Nephron progenitor cell (in vitro differentiated cells): Measurements from ENCODE around the gene SHE.
A peak's percentile ranks its signal among the peaks of the same experiment; 100 is the strongest.

Source experiments
- DNase-seq: peaks from one replicate; pipeline ENCODE4 v3.0.0; 2021
- H3K27ac Mint-ChIP-seq: 2 replicates; pipeline ENCODE4 v1.8.0; 2021; ENCODE audit warnings: mild to moderate bottlenecking, moderate library complexity, mixed read lengths
- H3K27me3 Mint-ChIP-seq: 2 replicates; pipeline ENCODE4 v1.8.0; 2021; ENCODE audit warnings: mild to moderate bottlenecking, low read depth, mixed read lengths; ENCODE audit not compliant: poor library complexity
- H3K36me3 Mint-ChIP-seq: 2 replicates; pipeline ENCODE4 v1.8.0; 2021; ENCODE audit warnings: low read depth, mixed read lengths
- H3K4me1 Mint-ChIP-seq: 2 replicates; pipeline ENCODE4 v1.8.0; 2021; ENCODE audit warnings: mixed read lengths
- H3K4me3 Mint-ChIP-seq: 2 replicates; pipeline ENCODE4 v1.8.0; 2021; ENCODE audit warnings: mild to moderate bottlenecking, moderate library complexity, mixed read lengths
- H3K9me3 Mint-ChIP-seq: 2 replicates; pipeline ENCODE4 v1.8.0; 2021; ENCODE audit warnings: mild to moderate bottlenecking, moderate library complexity, mixed read lengths
- TF ChIP-seq, protein P1 (sequence below): fragments of 200-600 bp; sonication (generic); IDR thresholded peaks from 2 replicates; pipeline ENCODE4 v1.5.0; 2021; ENCODE audit warnings: antibody characterized with exemption

Gene SHE

DNA sequence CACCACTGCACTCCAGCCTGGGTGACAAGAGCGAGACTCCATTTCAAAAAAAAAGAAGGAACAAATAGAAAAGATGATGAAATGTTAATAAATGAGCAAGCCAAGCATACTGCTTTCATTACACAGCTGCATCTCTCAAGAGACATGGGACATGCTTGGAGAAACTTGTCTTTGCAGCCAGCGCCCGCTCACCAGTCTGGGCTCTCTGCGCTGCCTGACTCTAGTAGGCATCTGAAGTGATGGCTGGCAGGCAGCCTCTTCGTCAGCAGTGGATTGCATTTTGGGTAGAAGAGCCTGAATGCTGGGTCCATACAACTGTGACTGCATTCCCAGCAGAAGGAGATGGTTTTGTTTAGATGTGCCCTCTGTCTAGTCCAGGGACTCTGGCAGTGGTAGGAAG lies 49.1 kb downstream of the SHE start:
- no peak for DNase-seq
- Mint-ChIP-seq H3K4me1 (peaks cover 12% of the 10 kb centered on the region), H3K27me3 (peaks cover 19% of the 10 kb centered on the region), H3K4me3 (no peak overlapping the region), H3K9me3 (no peaks in the 10 kb centered on the region), H3K27ac (no peak overlapping the region), H3K36me3 (no peaks in the 10 kb centered on the region)
- TF ChIP-seq, protein P1, sequence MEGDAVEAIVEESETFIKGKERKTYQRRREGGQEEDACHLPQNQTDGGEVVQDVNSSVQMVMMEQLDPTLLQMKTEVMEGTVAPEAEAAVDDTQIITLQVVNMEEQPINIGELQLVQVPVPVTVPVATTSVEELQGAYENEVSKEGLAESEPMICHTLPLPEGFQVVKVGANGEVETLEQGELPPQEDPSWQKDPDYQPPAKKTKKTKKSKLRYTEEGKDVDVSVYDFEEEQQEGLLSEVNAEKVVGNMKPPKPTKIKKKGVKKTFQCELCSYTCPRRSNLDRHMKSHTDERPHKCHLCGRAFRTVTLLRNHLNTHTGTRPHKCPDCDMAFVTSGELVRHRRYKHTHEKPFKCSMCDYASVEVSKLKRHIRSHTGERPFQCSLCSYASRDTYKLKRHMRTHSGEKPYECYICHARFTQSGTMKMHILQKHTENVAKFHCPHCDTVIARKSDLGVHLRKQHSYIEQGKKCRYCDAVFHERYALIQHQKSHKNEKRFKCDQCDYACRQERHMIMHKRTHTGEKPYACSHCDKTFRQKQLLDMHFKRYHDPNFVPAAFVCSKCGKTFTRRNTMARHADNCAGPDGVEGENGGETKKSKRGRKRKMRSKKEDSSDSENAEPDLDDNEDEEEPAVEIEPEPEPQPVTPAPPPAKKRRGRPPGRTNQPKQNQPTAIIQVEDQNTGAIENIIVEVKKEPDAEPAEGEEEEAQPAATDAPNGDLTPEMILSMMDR, result no peak

DNA sequence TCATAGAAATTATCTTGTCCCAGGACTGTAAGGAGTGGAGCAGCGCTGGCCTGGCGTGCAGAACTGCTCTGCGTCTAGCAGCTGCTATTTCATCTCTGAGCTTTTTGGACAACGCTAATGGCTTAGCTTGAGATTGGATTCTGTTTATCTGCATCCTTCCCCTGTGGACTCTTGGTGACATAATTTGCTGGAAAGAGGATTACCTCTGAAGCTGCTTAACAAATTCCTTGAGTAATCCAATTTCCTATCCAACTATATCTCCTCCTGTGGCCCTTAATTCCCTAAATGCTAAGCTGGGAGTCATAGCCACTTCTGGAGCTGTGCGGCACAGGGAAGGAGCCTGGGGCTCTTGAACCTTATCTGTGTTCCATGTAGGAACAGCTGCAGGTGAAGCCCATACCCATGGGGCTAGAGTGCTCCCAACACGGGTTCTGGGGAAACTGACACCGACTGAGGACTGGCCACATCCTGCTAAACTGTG lies 53.8 kb downstream of the SHE start:
- Mint-ChIP-seq H3K4me3 (no peak overlapping the region), H3K36me3 (no peaks in the 10 kb centered on the region), H3K27me3 (peaks cover 23% of the 10 kb centered on the region), H3K27ac (no peak overlapping the region), H3K9me3 (no peaks in the 10 kb centered on the region), H3K4me1 (peaks cover 13% of the 10 kb centered on the region)
- TF ChIP-seq, protein P1, result no peak
- DNase-seq, result no peak

DNA sequence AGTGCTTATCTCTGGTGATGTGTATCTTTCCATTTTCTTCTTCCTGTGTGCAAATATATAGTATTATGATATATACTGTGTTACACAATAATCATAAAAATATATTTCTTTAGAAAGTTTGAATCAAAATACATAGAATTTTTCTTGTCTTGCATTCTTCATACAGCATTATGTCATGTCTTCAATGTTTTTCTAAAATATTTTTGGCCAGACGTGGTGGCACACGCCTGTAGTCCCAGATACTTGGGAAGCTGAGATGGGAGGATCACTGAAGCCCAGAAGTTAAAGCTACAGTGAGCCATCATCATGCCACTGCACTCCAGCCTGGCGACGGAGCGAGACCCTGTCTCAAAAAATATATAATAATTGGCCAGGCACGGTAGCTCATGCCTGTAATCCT lies 55.4 kb downstream of the SHE start:
- no peaks in the 10 kb centered on the region for H3K36me3 Mint-ChIP-seq
- no peak for DNase-seq
- no peak overlapping the region for H3K27ac Mint-ChIP-seq
- TF ChIP-seq, protein P1, result no peak
- H3K9me3 Mint-ChIP-seq, result no peaks in the 10 kb centered on the region
- no peak overlapping the region for H3K4me3 Mint-ChIP-seq
- peaks cover 17% of the 10 kb centered on the region for H3K27me3 Mint-ChIP-seq
- peaks cover 22% of the 10 kb centered on the region for H3K4me1 Mint-ChIP-seq

DNA sequence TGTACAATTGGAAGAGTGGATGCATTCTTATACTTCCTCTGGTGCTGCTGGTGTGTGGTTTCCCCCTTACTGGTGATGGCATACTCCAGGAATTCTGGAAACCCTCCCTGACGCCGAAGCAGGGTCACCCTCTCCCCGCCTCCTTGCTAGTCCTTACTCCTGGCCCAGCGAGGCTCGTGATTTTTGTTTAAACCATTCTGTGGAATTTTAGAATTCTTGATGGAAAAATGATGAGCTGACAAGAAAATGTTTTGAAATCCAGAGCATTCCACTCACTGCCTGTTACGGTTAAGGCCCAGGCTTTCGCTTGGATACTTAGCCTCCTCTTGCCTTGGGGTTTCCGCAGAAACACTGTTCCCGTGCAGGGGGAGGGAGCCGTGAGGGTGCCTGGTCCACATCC lies 55.9 kb downstream of the SHE start:
- Mint-ChIP-seq H3K27ac (peak overlapping the region; percentile 64), H3K9me3 (no peaks in the 10 kb centered on the region), H3K4me1 (peaks cover 25% of the 10 kb centered on the region), H3K4me3 (no peak overlapping the region), H3K36me3 (no peaks in the 10 kb centered on the region), H3K27me3 (peaks cover 14% of the 10 kb centered on the region)
- TF ChIP-seq, protein P1, result no peak
- DNase-seq, result no peak

DNA sequence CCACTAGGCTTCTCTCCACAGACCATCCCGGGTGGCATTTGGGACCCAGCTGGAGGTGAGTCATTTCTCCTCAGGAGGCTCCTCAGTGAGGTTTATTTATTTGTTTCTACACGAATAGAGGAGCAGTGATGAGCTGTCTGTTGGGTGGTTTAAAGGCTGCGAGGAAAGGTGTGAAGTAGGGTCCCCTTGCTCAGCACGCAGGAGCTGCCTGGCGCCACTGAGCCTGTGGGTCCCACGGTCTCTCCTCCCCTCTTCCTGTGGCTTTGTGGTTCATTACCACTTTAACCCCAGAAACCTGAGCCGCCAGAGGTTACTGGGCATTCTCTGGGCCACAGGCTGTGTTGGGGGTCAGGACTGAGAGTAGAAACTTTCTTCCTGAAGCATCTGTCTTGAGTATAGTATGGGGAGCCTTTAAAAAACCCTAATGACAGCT lies 57.2 kb downstream of the SHE start:
- no peaks in the 10 kb centered on the region for H3K36me3 Mint-ChIP-seq
- H3K4me3 Mint-ChIP-seq, result no peak overlapping the region
- H3K4me1 Mint-ChIP-seq, result peaks cover 25% of the 10 kb centered on the region
- TF ChIP-seq, protein P1, result no peak
- H3K27ac Mint-ChIP-seq, result peak overlapping the region; percentile 22
- H3K9me3 Mint-ChIP-seq, result no peaks in the 10 kb centered on the region
- no peak for DNase-seq
- H3K27me3 Mint-ChIP-seq, result peaks cover 14% of the 10 kb centered on the region

DNA sequence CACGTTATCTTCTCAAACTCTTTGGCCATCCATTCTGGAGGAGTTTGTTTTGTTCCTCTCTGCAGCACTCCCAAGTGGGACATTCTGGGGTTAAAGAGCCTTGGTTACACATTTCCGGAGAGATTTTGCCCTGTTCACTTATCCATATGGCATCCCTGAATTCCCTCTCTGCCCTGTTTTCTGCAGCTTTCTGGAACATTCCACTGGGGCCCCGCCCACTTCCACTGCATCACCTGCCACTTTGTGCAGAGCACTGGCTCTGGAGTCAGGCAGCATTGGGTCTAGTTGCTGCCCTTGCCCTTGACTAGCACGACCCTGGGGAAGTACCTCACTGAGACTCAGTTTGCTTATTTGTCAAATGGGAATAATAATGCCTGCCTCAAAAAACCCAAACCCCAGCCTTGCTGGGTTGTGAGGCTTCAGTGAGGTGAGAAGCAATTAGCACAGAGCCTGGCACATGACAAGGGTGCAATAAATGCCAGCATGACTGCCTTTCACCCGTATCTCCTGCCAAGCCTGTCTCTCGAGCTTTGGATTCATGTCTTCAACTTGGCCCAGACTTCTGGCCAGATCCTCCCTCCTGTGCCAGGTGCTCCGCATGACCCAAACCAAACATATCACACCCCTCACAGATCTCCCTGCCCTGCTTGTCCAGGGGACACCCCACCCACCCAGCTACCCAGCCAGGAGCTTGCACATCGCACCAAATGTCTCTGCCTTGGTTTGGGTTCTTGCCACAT lies 58.8 kb downstream of the SHE start:
- Mint-ChIP-seq H3K4me3 (no peak overlapping the region), H3K4me1 (peaks cover 25% of the 10 kb centered on the region), H3K27ac (no peak overlapping the region), H3K9me3 (no peaks in the 10 kb centered on the region), H3K36me3 (no peaks in the 10 kb centered on the region), H3K27me3 (peaks cover 9% of the 10 kb centered on the region)
- no peak for DNase-seq
- TF ChIP-seq, protein P1, result no peak
